Tibial nerve (tissue), 4 donors: ENCODE results near the gene COL27A1.

Experiments
- EP300 ChIP-seq, 2 donors: sonication (generic); formaldehyde crosslinking; IDR thresholded peaks; one replicate each; pipeline ENCODE4 v1.6.1; 2017; ENCODE audit warnings: antibody characterized with exemption in 2 of 2, mild to moderate bottlenecking in 1 of 2
- POLR2A ChIP-seq, 2 donors: fragments of 450-650 bp; IDR thresholded peaks; one replicate each; pipeline ENCODE4 v1.6.1; 2017; ENCODE audit warnings: antibody characterized with exemption in 2 of 2, mild to moderate bottlenecking in 2 of 2, moderate library complexity in 2 of 2
- TF ChIP-seq, protein P1 (sequence below), 5 experiments: fragments of 200-600 bp in 3 of 5; fragments of 450-650 bp in 2 of 5; sonication (generic) in 3 of 5; IDR thresholded peaks; one replicate each; pipeline ENCODE4 v1.5.1; 2016 to 2019; ENCODE audit warnings: antibody characterized with exemption in 5 of 5, mild to moderate bottlenecking in 3 of 5, moderate library complexity in 2 of 5

DNA sequence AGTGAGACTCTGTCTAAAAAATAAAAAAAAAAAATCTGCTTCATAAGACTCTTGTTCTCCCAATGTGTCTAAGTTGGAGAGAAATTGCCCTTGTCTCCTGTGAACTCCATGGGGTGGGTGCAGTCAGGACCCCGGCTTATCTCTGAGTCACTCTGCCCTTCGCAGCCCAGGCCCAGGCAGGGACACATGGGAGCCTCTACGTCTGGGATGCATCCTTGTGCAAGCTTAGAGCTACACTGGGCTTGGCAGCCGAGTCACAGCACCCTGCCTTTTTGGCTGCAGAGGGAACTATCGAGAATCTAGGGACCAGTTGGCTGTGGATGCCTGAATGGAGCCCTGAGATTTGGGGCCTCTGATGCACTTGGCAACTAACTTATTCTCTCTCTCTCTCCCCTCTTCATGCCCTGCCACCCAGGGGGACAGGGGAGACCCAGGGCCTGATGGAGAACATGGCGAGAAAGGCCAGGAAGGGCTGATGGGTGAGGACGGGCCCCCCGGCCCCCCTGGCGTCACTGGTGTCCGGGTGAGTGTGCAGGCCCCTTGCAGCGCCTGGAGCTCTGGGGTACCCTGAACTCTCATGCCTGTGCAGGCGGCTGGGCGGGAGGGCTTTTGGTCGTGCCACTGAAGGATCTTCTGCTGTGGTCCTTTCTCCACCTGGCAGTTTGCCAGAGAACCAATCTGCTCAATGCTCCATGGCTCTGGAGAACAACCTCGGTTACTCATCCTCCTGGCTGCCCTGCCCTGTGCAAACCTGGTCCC is 120.1 kb downstream of the COL27A1 start:
- TF ChIP-seq, protein P1, sequence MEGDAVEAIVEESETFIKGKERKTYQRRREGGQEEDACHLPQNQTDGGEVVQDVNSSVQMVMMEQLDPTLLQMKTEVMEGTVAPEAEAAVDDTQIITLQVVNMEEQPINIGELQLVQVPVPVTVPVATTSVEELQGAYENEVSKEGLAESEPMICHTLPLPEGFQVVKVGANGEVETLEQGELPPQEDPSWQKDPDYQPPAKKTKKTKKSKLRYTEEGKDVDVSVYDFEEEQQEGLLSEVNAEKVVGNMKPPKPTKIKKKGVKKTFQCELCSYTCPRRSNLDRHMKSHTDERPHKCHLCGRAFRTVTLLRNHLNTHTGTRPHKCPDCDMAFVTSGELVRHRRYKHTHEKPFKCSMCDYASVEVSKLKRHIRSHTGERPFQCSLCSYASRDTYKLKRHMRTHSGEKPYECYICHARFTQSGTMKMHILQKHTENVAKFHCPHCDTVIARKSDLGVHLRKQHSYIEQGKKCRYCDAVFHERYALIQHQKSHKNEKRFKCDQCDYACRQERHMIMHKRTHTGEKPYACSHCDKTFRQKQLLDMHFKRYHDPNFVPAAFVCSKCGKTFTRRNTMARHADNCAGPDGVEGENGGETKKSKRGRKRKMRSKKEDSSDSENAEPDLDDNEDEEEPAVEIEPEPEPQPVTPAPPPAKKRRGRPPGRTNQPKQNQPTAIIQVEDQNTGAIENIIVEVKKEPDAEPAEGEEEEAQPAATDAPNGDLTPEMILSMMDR (IDR thresholded peaks at IDR 0.05) = no peak
- TF ChIP-seq POLR2A (IDR thresholded peaks at IDR 0.05) (no peak), EP300 (IDR thresholded peaks at IDR 0.05) (no peak)
